ENCODE results near the gene ZNF239. TPM values are rescaled to one million over a fixed set of nuclear protein-coding genes. Genes with fewer than 3 reads are reported as not detected.

ZNF239 gene
- total and polyA plus RNA-seq, 2 of the 8 experiments (the other 6 are each of a cell fraction or from before 2014, with no cell fraction given): 2.4 to 11.4 TPM

GRCh38 chr10:43594944-43595589 is 20.7 kb upstream of the ZNF239 start:
- Histone ChIP-seq H3K23ac (ENCODE audit: insufficient read length) (no peak overlapping the region), H3K4me2 (ENCODE audit: insufficient read depth in 1 of 2, low read depth in 2 of 2, low read length in 2 of 2) (no peak overlapping the region), H3K4me3 (ENCODE audit: extremely low read depth in 1 of 4, insufficient read depth in 2 of 4, low read depth in 3 of 4, low read length in 4 of 4) (no peak overlapping the region), H3K4me1 (replicated peaks in 1 of 4; ENCODE audit: control insufficient read depth in 3 of 4, insufficient read depth in 4 of 4, low read length in 3 of 4) (no peaks in the 10 kb centered on the region), H3K4ac (replicated peaks; ENCODE audit: insufficient read length, low read depth, low read length) (no peak overlapping the region), H2AFZ (ENCODE audit: low read length) (no peak overlapping the region), H3K27me3 (replicated peaks in 1 of 4; ENCODE audit: control insufficient read depth in 3 of 4, extremely low read depth in 1 of 4, insufficient read depth in 3 of 4, low read length in 3 of 4) (no peaks in the 10 kb centered on the region; a peak in 1 of 7 replicates), H3K27ac (ENCODE audit: low read depth, low read length) (no peak overlapping the region), H3K9me3 (ENCODE audit: insufficient read depth in 2 of 2, low read depth in 1 of 2, low read length in 1 of 2) (peaks cover 39 to 46% of the 10 kb centered on the region in 2 experiments), H2BK12ac (ENCODE audit: low read depth, low read length) (no peak overlapping the region), H3K36me3 (ENCODE audit: control insufficient read depth in 2 of 4, insufficient read depth in 4 of 4, low read length in 3 of 4) (no peaks in the 10 kb centered on the region), H3K79me1 (ENCODE audit: low read depth, low read length) (no peaks in the 10 kb centered on the region), H3K79me2 (ENCODE audit: control insufficient read depth in 1 of 2, insufficient read depth in 2 of 2, low read length in 2 of 2) (no peaks in the 10 kb centered on the region), H2BK20ac (ENCODE audit: low read length) (no peak overlapping the region), H3K9ac (replicated peaks in 1 of 4; ENCODE audit: extremely low read depth in 1 of 4, low read depth in 3 of 4, low read length in 3 of 4) (no peak overlapping the region), H2BK120ac (replicated peaks; ENCODE audit: low read depth, low read length) (no peak overlapping the region), H2BK5ac (ENCODE audit: low read depth, low read length) (no peak overlapping the region), H2BK15ac (ENCODE audit: low read length) (no peak overlapping the region), H3K14ac (ENCODE audit: insufficient read length) (no peak overlapping the region), H3K56ac (replicated peaks; ENCODE audit: insufficient read length, low read depth, low read length) (no peak overlapping the region), H3K18ac (ENCODE audit: extremely low read depth, low read length) (no peak overlapping the region), H4K20me1 (replicated peaks in 1 of 2; ENCODE audit: control insufficient read depth in 1 of 2, insufficient read depth in 2 of 2, low read length in 2 of 2) (no peaks in the 10 kb centered on the region), H4K91ac (replicated peaks; ENCODE audit: insufficient read length, low read length) (no peak overlapping the region), H2AK5ac (ENCODE audit: low read depth, low read length) (no peak overlapping the region), H3K23me2 (ENCODE audit: low read depth, low read length) (no peaks in the 10 kb centered on the region), H4K8ac (ENCODE audit: extremely low read depth, insufficient read depth, low read length) (no peak overlapping the region), H4K5ac (ENCODE audit: insufficient read length, low read depth, low read length) (no peak overlapping the region)
- WGBS, 2 experiments (ENCODE audit: extremely low coverage in 1 of 2, insufficient coverage in 1 of 2, insufficient read length in 1 of 2, insufficient replicate concordance in 2 of 2, low coverage in 1 of 2, low lambda C conversion rate in 2 of 2, missing lambda C conversion rate in 1 of 2): 79% methylated on average over 8 of the region's 8 CpGs; no CpG with 5 or more reads in 1 of the 2 experiments
- ChIA-PET CTCF (ENCODE audit: partially characterized antibody) (no interaction called here), POLR2A (ENCODE audit: partially characterized antibody) (interaction anchor here (0.9 kb wide), 1 partner anchor 18 kb away, joined by 4 read pairs; no protein-coding TSS in a partner anchor)
- no peak for TF ChIP-seq GTF2F1 (IDR thresholded peaks at IDR 0.05; ENCODE audit: borderline replicate concordance, low read depth, low read length)
- no peak for TF ChIP-seq HDAC6 (IDR thresholded peaks at IDR 0.05; ENCODE audit: low read depth, low read length)
- no peak for TF ChIP-seq RNF2 (IDR thresholded peaks at IDR 0.05; ENCODE audit: borderline replicate concordance, low read depth, low read length, missing control alignments, poor library complexity, severe bottlenecking)
- no peak for TF ChIP-seq HDAC2 (IDR thresholded peaks at IDR 0.05; ENCODE audit: borderline replicate concordance in 1 of 2, low read depth in 2 of 2, low read length in 2 of 2)
- DNase-seq (ENCODE audit: low read depth in 1 of 2, low spot score in 2 of 2): no peak
- no peak for FAIRE-seq
